HCT116 (cell line): Measurements from ENCODE around the gene GPRC5C.

ENCODE experiments used
- EGR1 ChIP-seq: IDR thresholded peaks from 2 replicates; pipeline ENCODE4 v1.6.1; 2012; ENCODE audit warnings: low read depth
- FOSL1 ChIP-seq: IDR thresholded peaks from 2 replicates; pipeline ENCODE4 v1.6.1; 2012; ENCODE audit warnings: low read depth
- MAX ChIP-seq: IDR thresholded peaks from 2 replicates; pipeline ENCODE4 v1.6.1; 2012
- TF ChIP-seq, protein P1 (sequence below), 3 experiments: fragments of 200-600 bp in 1 of 3; sonication (generic) in 1 of 3; IDR thresholded peaks in 2 of 3; conservative IDR thresholded peaks in 1 of 3; 2 replicates each; pipeline ENCODE4 v1.5.1; 2012 to 2017; ENCODE audit warnings: low read depth in 2 of 3, low read length in 2 of 3, antibody characterized with exemption in 1 of 3, borderline replicate concordance in 1 of 3, control low read depth in 1 of 3, mild to moderate bottlenecking in 1 of 3, mixed read lengths in 1 of 3, mixed run types in 1 of 3, moderate library complexity in 1 of 3; ENCODE audit not compliant: insufficient read depth in 1 of 3

GRCh38 chr17:74415608-74416396 lies 16.1 kb upstream of the GPRC5C start:
- TF ChIP-seq, protein P1, sequence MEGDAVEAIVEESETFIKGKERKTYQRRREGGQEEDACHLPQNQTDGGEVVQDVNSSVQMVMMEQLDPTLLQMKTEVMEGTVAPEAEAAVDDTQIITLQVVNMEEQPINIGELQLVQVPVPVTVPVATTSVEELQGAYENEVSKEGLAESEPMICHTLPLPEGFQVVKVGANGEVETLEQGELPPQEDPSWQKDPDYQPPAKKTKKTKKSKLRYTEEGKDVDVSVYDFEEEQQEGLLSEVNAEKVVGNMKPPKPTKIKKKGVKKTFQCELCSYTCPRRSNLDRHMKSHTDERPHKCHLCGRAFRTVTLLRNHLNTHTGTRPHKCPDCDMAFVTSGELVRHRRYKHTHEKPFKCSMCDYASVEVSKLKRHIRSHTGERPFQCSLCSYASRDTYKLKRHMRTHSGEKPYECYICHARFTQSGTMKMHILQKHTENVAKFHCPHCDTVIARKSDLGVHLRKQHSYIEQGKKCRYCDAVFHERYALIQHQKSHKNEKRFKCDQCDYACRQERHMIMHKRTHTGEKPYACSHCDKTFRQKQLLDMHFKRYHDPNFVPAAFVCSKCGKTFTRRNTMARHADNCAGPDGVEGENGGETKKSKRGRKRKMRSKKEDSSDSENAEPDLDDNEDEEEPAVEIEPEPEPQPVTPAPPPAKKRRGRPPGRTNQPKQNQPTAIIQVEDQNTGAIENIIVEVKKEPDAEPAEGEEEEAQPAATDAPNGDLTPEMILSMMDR (IDR thresholded peaks at IDR 0.05 in 2 of 3, conservative IDR thresholded peaks at IDR 0.05 in 1 of 3; ENCODE audit: borderline replicate concordance in 1 of 3, insufficient read depth in 1 of 3, low read depth in 2 of 3, low read length in 2 of 3): no peak
- TF ChIP-seq EGR1 (no peak), MAX (no peak), FOSL1 (no peak)
